ENCODE results near the gene NFKBIZ.
"Not testable (repeated sequence)": the region's sequence is repeated elsewhere in the genome, so short reads cannot be mapped to it uniquely, and the experiment has no call there.

Gene NFKBIZ

DNA sequence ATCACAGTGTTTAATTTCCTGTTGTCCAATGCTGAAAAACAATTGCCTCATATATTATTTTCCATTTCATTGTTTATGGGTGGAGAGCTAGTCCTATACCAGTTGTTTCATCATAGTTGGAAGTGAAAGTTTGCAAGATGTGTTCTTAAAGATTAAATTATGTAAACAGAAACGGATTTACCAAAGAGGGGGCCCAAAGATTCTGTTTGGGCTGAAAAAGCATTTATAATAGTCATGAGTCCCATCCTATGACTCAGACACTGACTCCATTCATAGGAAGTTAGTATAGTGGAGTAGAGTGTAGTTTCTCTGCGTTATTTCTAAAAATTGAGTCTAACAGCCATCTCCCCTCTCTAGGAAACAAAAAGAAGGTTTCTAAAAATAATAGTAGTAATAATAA is 24.3 kb downstream of the NFKBIZ start:
- no peak for TF ChIP-seq CTCF (conservative IDR thresholded peaks at IDR 0.05; ENCODE audit: low read depth, low read length)
- no peak overlapping the region for H3K4me3 ChIP-seq (ENCODE audit: low read depth, low read length)
- peak; percentile 77 for DNase-seq (ENCODE audit: low read depth)

GRCh38 chr3:101876142-101876541 is 26.8 kb downstream of the NFKBIZ start:
- H3K4me3 ChIP-seq (ENCODE audit: low read depth, low read length): no peak overlapping the region
- no peak for TF ChIP-seq CTCF (conservative IDR thresholded peaks at IDR 0.05; ENCODE audit: low read depth, low read length)
- no peak for DNase-seq (ENCODE audit: low read depth)

GRCh38 chr3:101878589-101878988 is 29.3 kb downstream of the NFKBIZ start:
- no peak for DNase-seq (ENCODE audit: low read depth)
- no peak for TF ChIP-seq CTCF (conservative IDR thresholded peaks at IDR 0.05; ENCODE audit: low read depth, low read length)

DNA sequence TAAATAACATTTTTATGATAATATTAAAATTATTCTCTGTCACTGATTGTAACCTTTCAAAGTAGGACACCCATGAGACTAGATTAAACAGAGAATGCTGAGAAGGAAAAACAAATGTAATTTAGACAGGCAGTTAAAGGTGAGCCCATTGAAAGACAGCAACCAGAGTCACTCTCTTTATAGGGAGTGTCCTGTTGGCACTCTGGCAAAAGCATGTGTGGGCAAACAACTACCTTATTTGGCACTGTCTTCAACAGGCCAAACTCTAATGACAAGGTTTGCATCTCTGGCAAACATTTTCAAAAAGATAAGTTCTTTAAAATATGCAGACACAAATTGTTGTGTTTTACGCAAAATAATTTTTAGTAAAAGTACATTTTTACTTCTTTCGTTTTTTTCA is 29.8 kb downstream of the NFKBIZ start:
- no peak overlapping the region for H3K4me3 ChIP-seq (ENCODE audit: low read depth, low read length)
- no peak for DNase-seq (ENCODE audit: low read depth)
- TF ChIP-seq CTCF (conservative IDR thresholded peaks at IDR 0.05; ENCODE audit: low read depth, low read length): no peak

More at GRCh38 chr3:101878589-101878988, 29.3 kb downstream of the NFKBIZ start:
- no peak overlapping the region for H3K4me3 ChIP-seq (ENCODE audit: low read depth, low read length)

DNA sequence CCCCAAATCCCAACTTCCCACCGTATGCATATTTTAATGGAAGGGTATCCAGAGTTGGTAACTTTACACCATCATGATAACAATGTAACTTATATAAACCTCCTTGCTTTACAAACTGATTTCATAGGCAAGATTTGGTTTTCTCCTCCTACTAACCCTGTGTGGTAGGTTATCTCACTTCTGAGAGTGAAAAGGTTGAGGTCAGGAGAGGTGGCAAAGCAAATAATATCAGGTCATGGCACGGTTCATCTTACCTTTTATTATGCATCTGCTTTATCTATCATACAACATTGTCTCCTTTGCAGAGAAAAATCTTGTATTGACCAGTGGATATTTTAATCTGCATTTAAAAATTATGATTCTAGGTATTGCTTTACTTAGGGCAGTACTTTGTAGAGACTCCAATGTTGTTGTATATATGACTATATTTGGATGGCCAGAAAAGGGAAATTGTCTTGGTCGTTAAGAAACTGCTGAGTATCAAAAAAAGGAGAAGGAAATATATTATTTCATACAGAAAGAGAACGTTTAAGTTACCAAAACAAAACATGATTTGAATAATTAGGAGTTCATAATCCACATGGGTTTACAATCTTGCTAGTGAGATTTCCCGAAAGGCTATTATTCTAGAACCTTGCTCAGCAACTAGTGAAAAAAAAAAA is 30.4 kb downstream of the NFKBIZ start:
- TF ChIP-seq CTCF (conservative IDR thresholded peaks at IDR 0.05; ENCODE audit: low read depth, low read length): no peak
- no peak overlapping the region for H3K4me3 ChIP-seq (ENCODE audit: low read depth, low read length)
- no peak for DNase-seq (ENCODE audit: low read depth)

DNA sequence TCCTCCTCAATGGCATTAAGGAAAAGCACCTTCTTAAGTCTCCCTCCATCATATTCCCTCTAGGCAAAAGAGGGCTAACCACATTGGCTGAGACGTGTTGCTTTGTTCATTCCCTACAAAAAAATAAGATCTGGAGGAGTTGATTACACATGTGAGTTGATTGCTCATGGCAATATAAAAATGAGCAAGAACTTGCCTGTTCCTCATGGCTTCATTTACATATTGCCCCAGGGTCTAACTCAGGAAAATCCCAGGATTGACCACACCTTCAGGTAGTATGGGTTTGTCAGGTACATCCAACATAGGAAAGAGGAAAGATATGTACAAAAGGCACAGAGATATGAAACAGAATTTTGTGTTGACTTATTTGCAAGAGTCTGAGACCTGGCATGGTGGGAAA is 35.5 kb downstream of the NFKBIZ start:
- H3K4me3 ChIP-seq (ENCODE audit: low read depth, low read length): no peak overlapping the region
- DNase-seq (ENCODE audit: low read depth): no peak

DNA sequence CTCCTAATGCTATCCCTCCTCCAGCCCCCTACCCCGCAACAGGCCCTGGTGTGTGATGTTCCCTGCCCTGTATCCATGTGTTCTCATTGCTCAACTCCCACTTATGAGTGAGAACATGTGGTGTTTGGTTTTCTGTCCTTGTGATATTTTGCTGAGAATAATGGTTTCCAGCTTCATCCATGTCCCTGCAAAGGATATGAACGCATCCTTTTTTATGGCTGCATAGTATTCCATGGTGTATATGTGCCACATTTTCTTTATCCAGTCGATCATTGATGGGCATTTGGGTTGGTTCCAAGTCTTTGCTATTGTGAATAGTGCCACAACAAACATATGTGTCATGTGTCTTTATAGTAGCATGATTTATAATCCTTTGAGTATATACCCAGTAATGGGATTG is 36.3 kb downstream of the NFKBIZ start:
- DNase-seq (ENCODE audit: low read depth); H3K4me3 ChIP-seq (ENCODE audit: low read depth, low read length): not testable (repeated sequence)

More for the DNA sequence above, 35.5 kb downstream of the NFKBIZ start:
- TF ChIP-seq CTCF (conservative IDR thresholded peaks at IDR 0.05; ENCODE audit: low read depth, low read length): no peak
